GM19099 (cell line): ENCODE measurements around the gene CETN3.

Experiments used
- POLR2A ChIP-seq: IDR thresholded peaks from 3 replicates; pipeline ENCODE4 v1.6.1; 2011; ENCODE audit warnings: low read depth; ENCODE audit not compliant: insufficient read length; ENCODE audit errors: extremely low read depth

Gene CETN3

GRCh38 chr5:90395005-90395404 lies 14.6 kb downstream of the CETN3 start:
- TF ChIP-seq POLR2A: no peak

- TF ChIP-seq POLR2A: no peak
Observed at GRCh38 chr5:90390928-90391327, 18.6 kb downstream of the CETN3 start.

- TF ChIP-seq POLR2A: no peak
Observed at GRCh38 chr5:90390326-90390725, 19.2 kb downstream of the CETN3 start.

GRCh38 chr5:90387508-90387907 lies 22.0 kb downstream of the CETN3 start:
- no peak for TF ChIP-seq POLR2A

GRCh38 chr5:90386099-90386710 lies 23.4 kb downstream of the CETN3 start:
- no peak for TF ChIP-seq POLR2A

DNA sequence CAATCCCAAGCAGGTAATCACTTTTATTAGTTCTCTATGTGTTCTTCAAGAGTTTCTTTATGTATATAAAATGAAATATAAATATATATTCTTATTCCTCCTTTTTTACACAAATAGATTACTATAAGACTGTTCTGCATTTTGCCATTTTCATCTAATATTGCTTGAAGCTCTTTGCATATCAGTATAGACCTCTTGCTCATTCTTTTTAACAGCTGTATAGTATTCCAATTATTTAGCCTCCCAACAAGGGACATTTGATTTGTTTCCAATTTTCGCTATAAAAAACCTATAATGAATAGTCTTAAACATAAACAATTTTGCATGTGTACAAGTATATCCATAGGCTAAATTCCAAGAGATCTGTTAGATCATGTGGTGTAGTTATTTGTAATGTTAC lies 25.2 kb downstream of the CETN3 start:
- no peak for TF ChIP-seq POLR2A

- no peak for TF ChIP-seq POLR2A
Observed at GRCh38 chr5:90383903-90384302, 25.7 kb downstream of the CETN3 start.

GRCh38 chr5:90381213-90381929 lies 28.2 kb downstream of the CETN3 start:
- no peak for TF ChIP-seq POLR2A

- no peak for TF ChIP-seq POLR2A
Observed at GRCh38 chr5:90379652-90380051, 29.9 kb downstream of the CETN3 start.

DNA sequence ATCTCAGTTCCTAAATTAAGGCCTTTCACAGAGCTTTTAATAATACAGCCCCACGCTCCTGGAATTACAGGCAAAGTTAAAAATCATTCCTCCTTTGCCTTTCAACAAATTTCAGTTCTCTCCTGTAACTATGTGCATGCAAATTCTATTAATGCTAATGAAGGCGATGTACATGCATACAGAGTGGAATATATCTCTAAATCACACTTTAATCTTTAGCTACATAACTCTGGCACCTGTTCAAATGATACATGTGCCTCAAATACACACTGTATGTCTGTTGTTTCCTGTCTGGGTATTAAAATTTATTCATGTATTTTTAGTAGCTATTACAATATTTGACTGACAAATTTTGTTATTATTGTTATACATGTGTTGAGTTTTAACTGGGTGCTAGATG lies 30.8 kb downstream of the CETN3 start:
- no peak for TF ChIP-seq POLR2A

DNA sequence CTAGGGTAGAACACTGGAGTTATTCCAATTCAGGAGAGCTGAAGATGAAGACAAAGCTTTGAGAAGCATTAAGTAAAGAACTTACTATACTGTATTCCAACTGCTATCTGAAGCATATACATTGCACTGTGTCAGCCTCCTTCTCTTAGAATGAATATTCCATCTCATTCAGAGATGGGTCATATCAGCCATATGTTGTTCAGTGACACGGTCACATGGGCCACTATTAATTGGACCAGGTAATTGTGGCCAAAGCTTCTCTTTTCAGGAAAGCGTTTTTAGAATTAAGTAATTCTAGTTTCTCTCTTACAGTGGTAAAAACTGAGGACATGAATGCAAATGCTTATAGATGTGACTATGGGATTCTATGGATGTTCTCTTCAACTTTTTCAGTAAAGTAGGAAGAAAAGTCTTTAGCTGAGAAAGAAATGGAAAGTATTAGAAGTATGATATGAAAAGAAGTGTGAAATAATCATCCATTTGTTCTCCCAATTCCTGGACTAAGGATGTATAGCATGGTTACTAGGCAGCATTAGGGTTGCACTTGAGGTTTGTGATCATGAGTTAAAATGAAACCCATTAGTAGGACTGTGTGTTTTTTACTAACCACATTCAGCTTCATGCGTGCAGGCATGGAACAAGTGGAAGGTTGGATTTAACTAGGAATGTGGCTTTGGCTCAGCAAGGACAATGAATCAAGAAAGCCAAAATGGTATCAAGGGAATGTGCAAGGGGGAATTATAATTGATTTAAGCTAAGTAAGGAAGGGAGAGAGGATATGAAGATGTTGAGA lies 40.9 kb downstream of the CETN3 start:
- TF ChIP-seq POLR2A: no peak

GRCh38 chr5:90367879-90368278 lies 41.7 kb downstream of the CETN3 start:
- TF ChIP-seq POLR2A: no peak

DNA sequence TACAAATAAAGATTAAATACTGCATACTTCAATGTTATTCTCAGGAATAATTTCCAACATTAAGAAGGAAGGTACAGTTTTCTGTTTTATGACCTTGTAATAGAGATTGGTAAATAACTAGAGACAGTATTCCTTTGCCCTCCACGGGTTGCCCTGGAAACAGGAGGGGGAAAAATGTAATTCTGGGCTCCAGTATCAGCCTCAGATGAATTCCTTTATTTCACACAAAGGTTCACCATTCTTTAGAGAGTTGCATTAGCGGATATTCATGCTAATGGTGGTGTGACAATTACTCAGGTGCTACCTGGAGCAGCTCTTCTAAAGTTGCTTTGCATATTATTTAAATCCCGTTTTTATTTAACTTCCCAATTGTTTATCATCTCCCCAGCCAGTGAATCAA lies 42.6 kb downstream of the CETN3 start:
- TF ChIP-seq POLR2A: no peak

- no peak for TF ChIP-seq POLR2A
Observed at GRCh38 chr5:90365328-90365727, 44.2 kb downstream of the CETN3 start.

DNA sequence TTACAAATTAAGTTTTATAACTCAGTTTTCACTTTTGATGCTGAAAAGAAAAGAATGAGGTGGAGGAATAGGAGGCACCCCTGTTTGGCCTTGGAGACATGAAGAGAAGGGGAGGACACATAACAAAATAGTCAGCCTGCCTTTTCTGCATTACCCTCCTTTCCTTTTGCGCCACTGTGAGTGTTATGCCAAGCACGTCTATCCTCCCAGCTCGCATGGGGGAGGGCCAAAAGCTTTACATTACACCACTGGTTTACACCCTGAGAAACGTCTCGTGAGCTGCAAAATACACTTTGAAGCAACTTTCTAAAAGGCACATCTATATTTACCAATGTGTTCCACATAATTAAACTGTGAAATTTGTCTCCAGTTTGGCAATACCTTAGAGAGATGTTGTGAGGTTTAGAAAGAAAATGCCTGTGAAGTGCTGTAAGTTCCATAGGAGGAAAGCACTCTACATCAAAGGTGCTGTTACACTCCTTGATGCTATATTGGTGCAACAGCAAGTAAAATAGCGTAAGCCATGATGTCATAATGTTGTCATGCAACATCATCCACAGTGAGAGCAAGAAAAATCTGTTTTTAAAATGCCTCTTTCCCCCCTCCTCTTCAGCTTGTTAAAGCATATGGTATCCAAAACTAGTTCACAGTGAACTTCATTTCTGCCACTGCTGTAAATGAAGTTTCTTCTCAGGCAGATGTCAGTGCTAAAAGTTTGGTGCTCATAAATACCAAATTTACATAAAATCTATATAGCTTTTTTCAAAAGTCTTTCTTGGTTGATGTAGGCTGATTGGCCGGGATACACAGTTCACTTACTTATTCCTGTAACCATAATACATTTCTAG lies 50.3 kb downstream of the CETN3 start:
- no peak for TF ChIP-seq POLR2A

DNA sequence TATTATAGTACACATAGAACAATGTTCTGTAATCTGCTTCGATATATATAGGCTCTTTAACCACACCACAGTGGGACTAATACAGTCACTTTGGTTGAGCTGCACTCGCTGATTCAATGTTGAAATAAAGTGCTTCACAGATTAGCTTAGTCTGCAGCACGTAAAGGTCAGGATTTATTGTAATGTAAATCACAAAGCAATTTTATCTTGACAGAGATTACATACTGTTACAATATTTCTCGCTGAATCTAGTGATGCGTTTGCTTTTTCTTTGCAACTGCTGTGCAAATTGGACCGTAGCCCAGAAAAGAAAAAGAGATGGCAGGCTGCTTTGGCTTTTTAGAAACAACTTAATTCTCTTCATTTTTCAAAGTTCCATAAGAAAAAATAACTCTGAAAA lies 52.9 kb downstream of the CETN3 start:
- no peak for TF ChIP-seq POLR2A

DNA sequence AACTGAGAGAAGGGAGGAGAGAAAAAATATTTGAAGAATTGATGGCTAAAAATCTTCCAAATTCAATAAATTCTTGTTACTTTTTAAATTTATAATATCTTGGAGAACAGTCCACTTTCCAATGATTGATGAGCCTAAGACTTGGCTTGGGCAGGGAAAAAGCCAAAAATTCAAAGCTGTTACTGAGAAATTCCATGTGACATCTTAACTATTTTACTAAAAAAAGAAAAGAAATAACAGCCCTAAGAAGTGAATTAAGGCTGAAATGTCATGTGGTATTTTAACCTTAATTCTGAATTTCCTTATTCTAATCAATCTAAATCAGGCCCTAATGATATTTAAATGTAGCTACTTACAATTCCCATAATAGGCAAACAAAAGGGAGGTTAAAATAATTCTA lies 53.4 kb downstream of the CETN3 start:
- TF ChIP-seq POLR2A: no peak
